GM19328 (cell line): Measurements from ENCODE around the gene GAS7.
"Not testable (repeated sequence)": the region's sequence is repeated elsewhere in the genome, so short reads cannot be mapped to it uniquely, and the experiment has no call there.

Source experiments
- ATAC-seq: cut with Tn5 transposase; IDR thresholded peaks from one replicate; pipeline ENCODE4 v1.9.1; 2021; ENCODE audit warnings: mild to moderate bottlenecking, moderate library complexity; ENCODE audit not compliant: unreplicated experiment

The GAS7 gene

DNA sequence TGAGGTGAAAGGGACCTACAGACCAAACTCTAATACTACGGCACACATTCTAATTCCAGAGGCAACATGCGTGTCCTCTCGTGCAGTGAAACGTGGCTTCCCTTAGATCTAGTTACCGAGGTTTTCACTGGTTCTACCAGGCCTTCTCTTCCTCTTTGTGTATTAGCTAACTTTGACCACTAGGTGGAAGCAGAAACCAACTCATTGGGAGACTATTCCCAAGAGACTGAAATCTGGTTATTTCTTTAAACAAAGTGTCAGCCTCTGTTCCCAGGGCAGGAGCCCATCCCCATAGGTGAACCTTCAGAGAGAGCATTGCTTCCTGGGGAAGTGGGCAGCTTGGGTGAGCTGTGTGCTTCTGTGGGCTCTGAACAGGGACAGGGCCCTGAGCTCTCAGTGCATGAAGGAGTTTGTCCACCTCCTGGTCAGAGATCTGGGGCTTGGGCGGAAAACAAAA lies 273.6 kb downstream of the GAS7 start:
- ATAC-seq: no peak

- no peak for ATAC-seq
These were observed 276.2 kb downstream of the GAS7 start for GRCh38 chr17:9922012-9922848.

DNA sequence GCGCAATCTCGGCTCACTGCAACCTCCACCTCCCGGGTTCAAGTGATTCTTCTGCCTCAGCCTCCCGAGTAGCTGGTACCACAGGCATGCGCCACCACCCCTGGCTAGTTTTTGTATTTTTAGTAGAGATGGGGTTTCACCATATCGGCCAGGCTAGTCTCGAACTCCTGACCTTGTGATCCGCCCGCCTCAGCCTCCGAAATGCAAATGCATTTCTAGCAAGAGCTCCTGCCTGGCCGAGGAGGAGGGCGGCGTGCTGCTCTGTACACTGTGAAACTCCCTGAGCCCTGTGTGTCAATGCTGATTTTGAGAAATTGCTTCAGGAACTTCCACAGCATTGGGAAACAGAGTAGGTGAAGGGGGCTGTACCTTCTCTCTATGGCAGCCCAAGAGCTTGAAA lies 277.2 kb downstream of the GAS7 start:
- ATAC-seq: not testable (repeated sequence)

GRCh38 chr17:9918804-9919352 lies 279.5 kb downstream of the GAS7 start:
- no peak for ATAC-seq

DNA sequence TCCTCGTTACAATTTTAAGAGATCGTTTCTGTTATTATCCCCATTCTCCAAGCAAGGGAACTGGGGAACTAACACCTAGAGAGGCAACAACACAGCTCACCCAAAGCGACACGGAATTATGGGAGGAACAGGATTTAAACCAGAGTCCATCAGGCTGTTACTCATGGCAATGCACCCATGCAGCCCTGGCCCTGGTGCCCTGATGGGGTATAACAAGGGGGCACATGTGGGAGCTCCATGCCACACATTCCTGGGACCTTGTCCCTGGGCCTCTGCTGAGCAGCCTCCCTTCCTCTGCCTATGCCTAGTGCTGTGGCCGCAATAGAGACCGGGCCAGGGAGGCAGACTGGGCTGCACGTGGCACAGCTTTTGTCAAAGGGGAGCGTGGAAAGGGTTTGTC lies 280.1 kb downstream of the GAS7 start:
- ATAC-seq: no peak

DNA sequence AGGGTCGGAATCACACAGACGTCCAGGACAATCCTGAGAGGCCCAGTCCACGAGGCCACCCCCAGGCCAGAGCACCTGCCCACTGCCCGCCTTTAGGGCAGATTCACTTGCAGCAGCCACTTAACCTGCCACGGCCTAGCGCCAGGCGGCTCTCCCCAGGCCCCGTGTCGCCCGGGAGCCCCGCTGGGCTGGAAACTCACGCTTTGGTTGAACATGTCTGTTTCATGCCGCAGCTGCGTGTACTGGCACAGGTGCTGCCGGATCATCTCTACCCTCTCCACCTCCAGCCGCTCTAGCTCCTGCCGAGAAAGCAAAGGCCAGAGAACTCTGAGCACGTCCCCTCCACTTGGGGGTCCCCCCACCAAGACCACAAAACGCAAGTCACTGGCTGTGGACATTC lies 280.6 kb downstream of the GAS7 start:
- no peak for ATAC-seq

DNA sequence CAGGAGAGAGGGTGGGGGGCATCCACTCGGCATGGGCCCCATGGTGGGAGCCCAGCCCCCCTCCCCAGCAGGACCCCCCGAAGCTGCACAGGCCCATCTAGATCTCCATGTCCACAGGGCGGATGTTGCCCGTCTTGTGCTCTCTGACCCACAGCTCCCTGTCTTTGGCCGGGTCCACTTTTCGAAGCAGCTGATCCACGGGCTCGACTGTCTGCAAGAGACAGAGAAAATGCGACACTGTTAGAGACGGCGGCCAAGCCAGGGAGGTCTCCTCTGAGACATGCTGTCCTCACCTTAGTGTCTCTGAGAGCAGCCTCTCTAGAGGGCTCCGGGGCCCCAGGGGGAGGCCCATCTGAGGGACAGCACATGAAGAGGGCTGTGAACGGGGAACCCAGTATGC lies 281.3 kb downstream of the GAS7 start:
- no peak for ATAC-seq

GRCh38 chr17:9916108-9916507 lies 282.3 kb downstream of the GAS7 start:
- ATAC-seq: no peak

- ATAC-seq: no peak
These were observed 284.9 kb downstream of the GAS7 start for GRCh38 chr17:9913476-9913875.

DNA sequence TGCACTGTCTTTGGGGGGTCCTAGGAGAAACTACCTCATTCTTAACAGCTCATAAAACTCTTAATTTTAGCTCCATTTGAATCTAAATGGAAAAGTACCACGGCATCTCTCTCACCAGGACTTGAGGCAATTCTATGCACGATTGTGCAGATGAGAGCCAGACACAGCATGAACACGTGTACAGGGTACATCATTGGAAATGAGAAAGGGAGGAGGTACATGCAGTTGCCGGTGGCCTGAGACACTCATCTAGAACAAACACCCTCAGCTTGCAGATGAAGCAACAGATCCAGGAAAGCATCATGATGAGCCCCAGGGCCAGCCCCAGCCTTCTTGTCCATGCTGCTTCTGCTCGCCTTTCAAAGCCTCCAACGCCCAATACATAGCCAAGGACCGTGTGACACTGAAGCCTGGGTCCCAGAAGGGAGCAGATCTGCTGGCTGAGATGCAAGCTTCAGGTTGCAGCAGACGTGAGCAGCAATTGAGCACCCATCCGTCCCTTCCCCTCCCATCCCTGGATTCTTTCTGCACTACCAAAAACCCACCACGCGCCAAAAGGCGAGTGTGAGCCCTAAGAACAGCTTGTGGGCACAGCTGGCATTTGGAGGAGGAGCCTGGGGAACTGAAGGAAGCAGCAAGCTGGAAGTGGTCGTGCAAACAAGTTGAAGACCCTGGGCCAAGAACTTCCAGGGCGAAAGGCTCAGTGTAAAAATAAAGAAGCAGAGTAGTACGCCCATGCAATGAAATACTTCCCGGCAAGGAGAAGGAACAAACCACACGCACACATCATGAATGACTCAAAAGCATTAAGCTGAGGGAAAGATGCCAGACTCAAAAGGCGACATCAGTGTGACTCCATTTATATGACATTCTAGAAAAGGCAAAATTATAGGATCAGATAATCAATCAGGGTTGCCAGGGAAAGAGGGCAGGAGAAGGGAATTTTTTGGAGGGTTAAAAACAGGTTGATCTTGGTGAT lies 286.0 kb downstream of the GAS7 start:
- no peak for ATAC-seq

- no peak for ATAC-seq
These were observed 287.3 kb downstream of the GAS7 start for GRCh38 chr17:9911089-9911488.

GRCh38 chr17:9908649-9909042 lies 289.8 kb downstream of the GAS7 start:
- no peak for ATAC-seq

DNA sequence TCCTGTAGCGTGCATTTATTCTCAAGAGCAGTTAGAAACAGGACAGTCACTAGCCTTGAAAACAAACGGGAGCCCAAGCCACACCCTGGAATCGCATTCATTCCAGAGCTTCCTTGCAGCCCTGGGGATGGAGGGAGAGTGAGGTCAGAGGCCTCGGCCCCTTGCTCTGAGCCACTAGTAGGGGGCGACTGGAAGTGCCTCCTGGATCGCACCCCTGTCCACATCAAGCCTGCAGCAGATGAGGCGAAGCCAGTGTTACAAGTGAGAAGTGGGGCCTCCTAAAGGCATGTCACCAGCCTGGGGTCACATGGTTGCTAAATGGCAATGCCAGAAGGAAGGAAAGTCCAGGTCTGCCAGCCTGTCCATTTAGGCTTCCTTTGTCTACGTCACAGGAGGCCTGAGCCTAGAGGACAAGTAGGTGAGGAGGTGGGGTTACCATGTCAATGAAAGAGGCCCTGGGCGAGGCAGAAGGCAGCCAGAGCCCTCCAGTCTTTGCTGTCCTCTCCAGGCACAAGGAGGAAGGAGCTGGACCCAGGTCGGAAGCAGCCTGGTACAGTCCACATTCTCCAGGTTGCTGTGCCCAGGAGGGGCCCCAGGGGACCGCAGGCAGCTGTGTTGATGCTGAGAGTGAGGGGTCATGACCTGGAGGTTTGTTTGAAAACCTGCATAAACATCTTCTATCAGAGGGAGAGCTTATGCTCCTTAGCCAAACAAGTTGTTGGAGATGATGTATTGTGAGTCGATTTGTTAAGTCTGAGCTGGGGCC lies 290.3 kb downstream of the GAS7 start:
- no peak for ATAC-seq

DNA sequence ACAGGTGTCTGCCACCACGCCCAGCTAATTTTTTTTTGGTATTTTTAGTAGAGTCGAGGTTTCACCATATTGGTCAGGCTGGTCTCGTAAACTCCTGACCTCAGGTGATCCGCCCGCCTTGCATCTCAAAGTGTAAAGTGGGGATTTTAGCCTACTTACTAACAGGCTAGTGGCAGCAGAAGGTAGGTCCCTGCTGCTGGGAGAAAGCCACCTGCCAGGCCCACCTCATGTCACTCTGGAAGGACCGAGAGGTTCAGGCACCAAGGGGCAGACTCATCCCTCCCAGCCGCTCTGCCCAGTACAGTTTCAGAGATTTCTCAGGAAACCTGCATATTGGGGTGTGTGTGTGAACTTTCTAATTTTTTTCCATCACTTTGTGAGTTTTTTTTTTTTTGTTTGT lies 291.3 kb downstream of the GAS7 start:
- ATAC-seq: no peak

DNA sequence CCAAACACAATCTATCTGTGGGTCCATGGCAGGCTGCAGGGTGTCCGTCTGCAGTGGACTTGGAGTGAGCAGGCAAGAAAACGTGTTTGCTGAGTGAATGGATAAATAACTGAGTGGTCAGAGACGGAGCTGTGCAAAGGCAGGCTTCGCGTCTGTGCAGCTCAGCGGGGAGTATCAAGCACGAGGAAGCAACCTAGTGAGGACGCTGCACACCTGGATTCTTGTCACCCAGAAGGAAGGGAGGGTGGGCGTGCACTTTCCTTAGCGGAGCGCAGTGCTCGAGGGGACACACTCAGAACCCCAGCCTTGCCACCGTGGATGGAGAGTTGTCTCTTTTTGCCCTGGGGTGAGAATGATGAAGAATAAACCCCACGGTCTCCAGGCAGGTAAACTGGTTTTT lies 291.8 kb downstream of the GAS7 start:
- no peak for ATAC-seq

- no peak for ATAC-seq
These were observed 292.5 kb downstream of the GAS7 start for GRCh38 chr17:9905902-9906301.

- no peak for ATAC-seq
These were observed 293.4 kb downstream of the GAS7 start, which contains the start of gene RCVRN for GRCh38 chr17:9905078-9905415. RCVRN (minus strand) TSS chr17:9905271; CDS start chr17:9905180, 91 bp downstream.

- no peak for ATAC-seq
These were observed 293.9 kb downstream of the GAS7 start for GRCh38 chr17:9904277-9905077.

GRCh38 chr17:9902120-9902519 lies 296.3 kb downstream of the GAS7 start:
- ATAC-seq: no peak

DNA sequence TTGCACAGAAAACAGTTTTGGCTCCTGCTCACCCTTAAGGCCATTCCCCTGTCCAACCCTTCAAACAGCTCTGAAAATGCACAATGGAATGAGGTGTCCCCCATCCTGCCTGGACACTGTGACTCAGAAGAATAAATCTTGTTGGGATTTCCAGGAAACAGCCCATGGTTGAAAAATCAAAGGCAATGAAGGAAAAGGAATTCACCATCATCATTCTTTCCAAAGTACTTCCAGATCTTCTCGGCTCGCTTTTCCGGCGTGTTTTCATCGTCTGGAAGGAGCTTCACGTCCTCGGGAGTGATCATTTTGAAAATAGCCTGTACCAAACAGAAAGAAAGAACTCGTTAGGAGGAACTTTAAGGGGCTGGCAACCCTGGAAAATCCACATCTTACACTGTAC lies 297.6 kb downstream of the GAS7 start:
- no peak for ATAC-seq
